B cell (primary cell): Measurements from ENCODE around the gene LIPA. TPM values are rescaled to one million over a fixed set of nuclear protein-coding genes. Genes with fewer than 3 reads are reported as not detected.

Experiments used
- ATAC-seq: fragments of 200-7000 bp; cut with Tn5 transposase; one replicate; pipeline ENCODE4 v1.10.0; 2021; ENCODE audit warnings: low read depth, mild to moderate bottlenecking, moderate number of reproducible peaks, moderate library complexity
- CTCF ChIA-PET: fragments of 350-600 bp; sonication (Branson Sonifier 250); formaldehyde crosslinking; loops from one replicate; lab custom pipeline; 2021; ENCODE audit warnings: antibody characterized with exemption, inconsistent platforms; lab: Charles Lee
- POLR2A ChIA-PET: fragments of 350-600 bp; sonication (Branson Sonifier 250); formaldehyde crosslinking; loops from one replicate; lab custom pipeline; 2021; ENCODE audit warnings: antibody characterized with exemption; lab: Charles Lee
- DNase-seq: peaks from one replicate; pipeline ENCODE4 v3.0.0; 2013
- H2AFZ ChIP-seq: 2 replicates; pipeline ENCODE4 v1.6.1; 2012; ENCODE audit warnings: mild to moderate bottlenecking, low read depth, low read length; ENCODE audit not compliant: insufficient read depth, poor library complexity, severe bottlenecking
- H3K27ac ChIP-seq, 2 donors: 1 replicate in 1 of 2; 2 replicates in 1 of 2; pipeline ENCODE4 v1.5.1; 2012 to 2013; ENCODE audit warnings: low read length in 2 of 2, mild to moderate bottlenecking in 2 of 2, moderate library complexity in 1 of 2
- H3K27me3 ChIP-seq, 4 experiments: fragments of 200-600 bp in 1 of 4; sonication (generic) in 1 of 4; replicated peaks in 1 of 4; 1 replicate in 2 of 4; 2 replicates in 2 of 4; pipeline versions ENCODE4 v1.6.1 to v1.7.0; 2013 to 2016; ENCODE audit warnings: low read length in 3 of 4, mild to moderate bottlenecking in 2 of 4, mixed read lengths in 1 of 4, moderate library complexity in 1 of 4; ENCODE audit not compliant: insufficient read depth in 4 of 4, control insufficient read depth in 3 of 4; ENCODE audit errors: control extremely low read depth in 1 of 4
- H3K36me3 ChIP-seq, 2 experiments: replicated peaks in 1 of 2; 1 replicate in 1 of 2; 2 replicates in 1 of 2; pipeline versions ENCODE4 v1.6.1 to v1.7.1; 2013; ENCODE audit warnings: low read length in 1 of 2; ENCODE audit not compliant: insufficient read depth in 2 of 2, control insufficient read depth in 1 of 2; ENCODE audit errors: control extremely low read depth in 1 of 2, extremely low read depth in 1 of 2
- H3K4me1 ChIP-seq, 2 donors: fragments of 200-600 bp in 1 of 2; sonication (generic) in 1 of 2; 1 replicate in 1 of 2; 2 replicates in 1 of 2; pipeline versions ENCODE4 v1.5.1 to v1.6.1; 2013 to 2017; ENCODE audit warnings: low read length in 2 of 2; ENCODE audit not compliant: control insufficient read depth in 2 of 2, insufficient read depth in 2 of 2
- H3K4me2 ChIP-seq: replicated peaks from 2 replicates; pipeline ENCODE3; 2012; ENCODE audit warnings: mild to moderate bottlenecking, low read depth, low read length; ENCODE audit not compliant: poor library complexity, severe bottlenecking
- H3K4me3 ChIP-seq, 5 experiments: fragments of 200-600 bp in 1 of 5; sonication (generic) in 1 of 5; 1 replicate in 3 of 5; 2 replicates in 2 of 5; pipeline versions ENCODE4 v1.5.1 to v1.7.0; 2011 to 2016; ENCODE audit warnings: low read length in 4 of 5, mild to moderate bottlenecking in 4 of 5, low read depth in 2 of 5, control low read depth in 1 of 5, moderate library complexity in 1 of 5; ENCODE audit not compliant: insufficient read depth in 1 of 5; ENCODE audit errors: control extremely low read depth in 1 of 5, extremely low read depth in 1 of 5
- H3K79me2 ChIP-seq: fragments of 200-600 bp; sonication (generic); one replicate; pipeline ENCODE4 v1.6.0; 2016; ENCODE audit warnings: low read length; ENCODE audit not compliant: control insufficient read depth, insufficient read depth
- H3K9ac ChIP-seq: fragments of 200-600 bp; sonication (generic); 2 replicates; pipeline ENCODE4 v1.6.1; 2017; ENCODE audit warnings: mild to moderate bottlenecking, low read length, moderate library complexity
- H3K9me3 ChIP-seq, 3 donors: one replicate each; pipeline versions ENCODE4 v1.6.1 to v1.7.1; 2013; ENCODE audit warnings: low read length in 2 of 3; ENCODE audit not compliant: control insufficient read depth in 2 of 3, insufficient read depth in 1 of 3; ENCODE audit errors: control extremely low read depth in 1 of 3
- H4K20me1 ChIP-seq: 2 replicates; pipeline ENCODE4 v1.6.0; 2012; ENCODE audit warnings: mild to moderate bottlenecking, low read length; ENCODE audit not compliant: insufficient read depth, control insufficient read depth, poor library complexity, severe bottlenecking
- H3K27ac Mint-ChIP-seq: one replicate; pipeline ENCODE4 v1.8.0; 2021; ENCODE audit warnings: mixed read lengths
- H3K27me3 Mint-ChIP-seq: one replicate; pipeline ENCODE4 v1.8.0; 2021; ENCODE audit warnings: mixed read lengths
- H3K4me1 Mint-ChIP-seq: one replicate; pipeline ENCODE4 v1.8.0; 2021; ENCODE audit warnings: mixed read lengths
- H3K4me3 Mint-ChIP-seq: one replicate; pipeline ENCODE4 v1.8.0; 2021; ENCODE audit warnings: mixed read lengths
- H3K9me3 Mint-ChIP-seq: one replicate; pipeline ENCODE4 v1.8.0; 2022; ENCODE audit warnings: mixed read lengths; ENCODE audit not compliant: insufficient read depth
- CTCF ChIP-seq: fragments of 200-600 bp; IDR thresholded peaks from one replicate; pipeline ENCODE4 v1.8.0; 2022; ENCODE audit warnings: antibody characterized with exemption, mild to moderate bottlenecking
- EZH2 ChIP-seq: IDR thresholded peaks from 2 replicates; pipeline ENCODE4 v1.6.1; 2012; ENCODE audit warnings: borderline replicate concordance, low read depth, mild to moderate bottlenecking, moderate library complexity, low read length; ENCODE audit not compliant: insufficient read depth, poor library complexity, severe bottlenecking
- WGBS: methylation state at CpG from one replicate; pipeline ENCODE4 v1.1.5; 2013; ENCODE audit warnings: missing lambda C conversion rate; ENCODE audit not compliant: insufficient coverage; 5-methylcytosine and 5-hydroxymethylcytosine counted together
- intact Hi-C: fragments of 100-400 bp; cut with micrococcal nuclease; formaldehyde crosslinking; loops from one replicate; pipeline ENCODE4 v1.10.0; 2022
- polyA plus RNA-seq: library from polyadenylated mRNA; depleted of rRNA; stranded (reverse); fragments of >200 nt; gene quantifications from 2 replicates; pipeline ENCODE4 v1.2.3, GENCODE V29; 2012
- total RNA-seq, 2 donors: library from RNA; stranded (reverse); fragments of 120-200 nt in 1 of 2; gene quantifications; 1 replicate in 1 of 2; 2 replicates in 1 of 2; pipeline versions ENCODE4 v1.2.3 to v1.2.4, GENCODE V29; 2013 to 2022

LIPA gene
- total and polyA plus RNA-seq, 2 donors (not counting 1 experiment from before 2014, with no cell fraction given): 16.4 to 36.5 TPM

GRCh38 chr10:89216056-89216455 lies 35.5 kb downstream of the LIPA start:
- no peak for TF ChIP-seq CTCF
- ChIA-PET CTCF (interaction anchor here (0.7 to 7.3 kb wide), 21 partner anchors 8 to 380 kb away, joined by 3 to 95 read pairs (median 6); partner anchors contain the start of gene LIPA), POLR2A (no interaction called here)
- Mint-ChIP-seq H3K27me3 (peaks cover 6% of the 10 kb centered on the region), H3K4me1 (peaks cover 8% of the 10 kb centered on the region), H3K27ac (no peak overlapping the region), H3K9me3 (no peaks in the 10 kb centered on the region), H3K4me3 (no peak overlapping the region)
- H3K36me3 ChIP-seq: peaks cover 4 to 25% of the 10 kb centered on the region in 2 experiments
- H3K4me2 ChIP-seq: no peak overlapping the region
- H3K79me2 ChIP-seq: no peaks in the 10 kb centered on the region
- peaks cover 0 to 6% (median 4%) of the 10 kb centered on the region in 4 experiments for H3K27me3 ChIP-seq
- DNase-seq (no peak), ATAC-seq (no peak)
- H2AFZ ChIP-seq: no peak overlapping the region
- intact Hi-C loops: loop anchor here (2.0 kb wide), 1 partner anchor 35 kb away; the partner anchor contains the start of gene LIPA
- no peak overlapping the region for H3K27ac ChIP-seq
- H3K4me1 ChIP-seq: peaks cover 5 to 6% of the 10 kb centered on the region in 2 donors
- no CpG with 5 or more reads among the region's 2 CpGs for WGBS
- H3K9ac ChIP-seq: no peak overlapping the region
- H3K4me3 ChIP-seq: no peak overlapping the region
- H4K20me1 ChIP-seq: no peaks in the 10 kb centered on the region
- H3K9me3 ChIP-seq: no peaks in the 10 kb centered on the region

DNA sequence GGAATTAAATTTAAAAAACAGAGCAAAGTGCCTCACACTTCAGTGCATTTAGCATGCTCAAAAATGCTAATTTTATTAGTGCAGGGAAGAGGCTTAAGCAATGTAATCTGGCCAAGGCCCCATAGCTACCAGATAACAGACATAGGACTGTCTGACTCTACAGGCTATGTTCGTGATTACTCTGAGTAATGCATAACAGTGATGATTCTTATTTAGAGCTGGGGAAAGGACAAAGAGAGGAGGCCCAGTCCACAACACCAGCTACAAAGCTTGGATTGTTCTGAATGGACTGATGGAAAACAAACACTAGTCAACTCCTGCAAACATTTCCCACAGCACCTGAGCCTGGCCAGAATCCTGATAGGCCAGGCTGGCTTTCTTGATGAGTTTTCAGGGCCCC lies 36.1 kb downstream of the LIPA start:
- Histone ChIP-seq H4K20me1 (no peaks in the 10 kb centered on the region), H3K9ac (no peak overlapping the region), H3K9me3 (no peaks in the 10 kb centered on the region), H3K36me3 (peaks cover 4 to 20% of the 10 kb centered on the region in 2 experiments), H3K4me3 (no peak overlapping the region), H3K79me2 (no peaks in the 10 kb centered on the region), H3K4me2 (no peak overlapping the region), H3K27me3 (peaks cover 0 to 11% (median 8%) of the 10 kb centered on the region in 4 experiments), H3K27ac (no peak overlapping the region), H2AFZ (no peak overlapping the region), H3K4me1 (peaks cover 5 to 6% of the 10 kb centered on the region in 2 donors)
- Mint-ChIP-seq H3K9me3 (no peaks in the 10 kb centered on the region), H3K4me3 (no peak overlapping the region), H3K27ac (no peak overlapping the region), H3K27me3 (peaks cover 11% of the 10 kb centered on the region), H3K4me1 (peaks cover 8% of the 10 kb centered on the region)
- DNase-seq: no peak
- TF ChIP-seq CTCF (no peak), EZH2 (no peak)
- ChIA-PET POLR2A (no interaction called here), CTCF (interaction anchor here (0.6 to 7.3 kb wide), 25 partner anchors 8 to 1452 kb away, joined by 3 to 95 read pairs (median 5); partner anchors contain the start of genes CH25H and LIPA)
- no CpG with 5 or more reads among the region's 1 CpG for WGBS
- no peak for ATAC-seq
- intact Hi-C loops: no loop called here
